ENCODE data around the gene CYTH4. TPM values are rescaled to one million over a fixed set of nuclear protein-coding genes. Genes with fewer than 3 reads are reported as not detected.

CYTH4 gene
- total and polyA plus RNA-seq, 10 of the 15 experiments (the other 5 are each of a cell fraction or from before 2014, with no cell fraction given) = 1.5 to 27.3 (median 16.9) TPM

- peak; percentile 39; the same call in 1 of the 2 replicates for TF ChIP-seq POLR2AphosphoS2 (IDR thresholded peaks at IDR 0.05; ENCODE audit: low read depth, low read length)
- no peak for TF ChIP-seq RAD21 (IDR thresholded peaks at IDR 0.05; ENCODE audit: insufficient read depth, low read depth, low read length)
- no peak for TF ChIP-seq KAT2A (conservative IDR thresholded peaks at IDR 0.05; ENCODE audit: control insufficient read depth, low read depth, low read length)
- no peak for TF ChIP-seq FOS (IDR thresholded peaks at IDR 0.05; ENCODE audit: borderline replicate concordance, extremely low read depth, insufficient read length)
- no peak for TF ChIP-seq IRF5 (IDR thresholded peaks at IDR 0.05; ENCODE audit: borderline replicate concordance)
- TF ChIP-seq POLR2A (IDR thresholded peaks at IDR 0.05; ENCODE audit: low read depth, low read length) = peak; percentile 98
- TF ChIP-seq SMC3 (IDR thresholded peaks at IDR 0.05; ENCODE audit: borderline replicate concordance, low read length) = no peak
- TF ChIP-seq ZNF24 (IDR thresholded peaks at IDR 0.05) = no peak
- peak; percentile 47 for TF ChIP-seq PBX3 (IDR thresholded peaks at IDR 0.05; ENCODE audit: insufficient replicate concordance, low read depth, low read length)
- TF ChIP-seq E2F4 (IDR thresholded peaks at IDR 0.05; ENCODE audit: low read depth, low read length) = no peak
- TF ChIP-seq RB1 (IDR thresholded peaks at IDR 0.05; ENCODE audit: borderline replicate concordance) = peak; percentile 41; the same call in 1 of the 2 replicates
- no peak for TF ChIP-seq CREB1 (IDR thresholded peaks at IDR 0.05; ENCODE audit: low read depth)
- TF ChIP-seq TBL1XR1 (IDR thresholded peaks at IDR 0.05; ENCODE audit: low read depth, low read length) = 0 out of 2 replicates have a peak, but pooled peaks have one; percentile 17
- no peak for TF ChIP-seq ZBTB33 (IDR thresholded peaks at IDR 0.05)
- no peak for TF ChIP-seq NR2C2 (IDR thresholded peaks at IDR 0.05; ENCODE audit: borderline replicate concordance, control insufficient read depth, insufficient read length, low read depth)
- no peak for TF ChIP-seq SMAD1 (IDR thresholded peaks at IDR 0.05; ENCODE audit: low read depth, partially characterized antibody)
- TF ChIP-seq CBX5 (IDR thresholded peaks at IDR 0.05; ENCODE audit: low read depth) = no peak
- TF ChIP-seq MEF2A (IDR thresholded peaks at IDR 0.05; ENCODE audit: insufficient read depth, low read depth, low read length) = 0 out of 2 replicates have a peak, but pooled peaks have one; percentile 6
- TF ChIP-seq REST (IDR thresholded peaks at IDR 0.05; ENCODE audit: low read depth, low read length) = no peak
Observed at GRCh38 chr22:37244114-37244921, 38.0 kb upstream of the CYTH4 start, which contains the start of gene RAC2 (continued).

All from GM12878 (cell line).